GM12878 (cell line): Measurements from ENCODE around the gene TTLL13. TPM values are rescaled to one million over a fixed set of nuclear protein-coding genes. Genes with fewer than 3 reads are reported as not detected.

ENCODE experiments used
- ATAC-seq: fragments of 200-7000 bp; cut with Tn5 transposase; 3 replicates; pipeline ENCODE4 v1.9.1; 2020; ENCODE audit warnings: mild to moderate bottlenecking, moderate library complexity
- BruUV-seq: library from RNA; stranded (reverse); fragments of 400-500 nt; replicated peaks from 2 replicates; lab custom pipeline; 2021; lab: Mats Ljungman, UMichigan
- CTCF ChIA-PET: fragments of 300-600 bp; sonication (Branson Sonifier 250); formaldehyde crosslinking; extraction: SDS; loops from one replicate; lab custom pipeline; 2021; ENCODE audit warnings: inconsistent platforms; lab: Yijun Ruan, JAX
- POLR2A ChIA-PET: fragments of 350-600 bp; formaldehyde crosslinking; extraction: SDS; loops from one replicate; lab custom pipeline; 2021; ENCODE audit warnings: inconsistent platforms; lab: Charles Lee
- RAD21 ChIA-PET: fragments of 300-600 bp; sonication (Branson Sonifier 250); formaldehyde crosslinking; loops from one replicate; lab custom pipeline; 2023; ENCODE audit warnings: antibody characterized with exemption; ENCODE audit not compliant: unreplicated experiment; lab: Charles Lee
- SMC1A ChIA-PET: fragments of 300-600 bp; sonication (Branson Sonifier 250); formaldehyde crosslinking; loops from one replicate; lab custom pipeline; 2023; ENCODE audit not compliant: unreplicated experiment, uncharacterized antibody; lab: Charles Lee
- DNase-seq: peaks from one replicate; pipeline ENCODE4 v3.0.0-alpha.2; 2011; ENCODE audit warnings: low read depth, low spot score
- FAIRE-seq: peaks from 3 replicates; lab custom pipeline; 2011; peaks lifted over from hg19 to GRCh38; lab: Jason Lieb, UNC
- H2AFZ ChIP-seq: 2 replicates; pipeline ENCODE4 v1.6.0; 2011; ENCODE audit warnings: low read depth, low read length, control low read depth; ENCODE audit not compliant: control insufficient read depth
- H3K27ac ChIP-seq: 2 replicates; pipeline ENCODE4 v1.5.1; 2011; ENCODE audit warnings: control low read depth; ENCODE audit not compliant: control insufficient read depth, insufficient read depth
- H3K27me3 ChIP-seq, 2 experiments: replicated peaks in 1 of 2; 2 replicates each; pipeline versions ENCODE4 v1.6.0 to v1.6.1; 2011; ENCODE audit warnings: low read length in 1 of 2; ENCODE audit not compliant: control insufficient read depth in 2 of 2, insufficient read depth in 2 of 2
- H3K36me3 ChIP-seq, 2 experiments: 2 replicates each; pipeline ENCODE4 v1.5.1; 2011; ENCODE audit warnings: low read length in 1 of 2; ENCODE audit not compliant: control insufficient read depth in 2 of 2, insufficient read depth in 2 of 2
- H3K4me1 ChIP-seq: 2 replicates; pipeline ENCODE4 v1.6.1; 2011; ENCODE audit warnings: mild to moderate bottlenecking, low read length, moderate library complexity, mixed read lengths; ENCODE audit not compliant: control insufficient read depth, insufficient read depth
- H3K4me2 ChIP-seq: 2 replicates; pipeline ENCODE4 v1.6.0; 2011; ENCODE audit warnings: control low read depth; ENCODE audit not compliant: control insufficient read depth, insufficient read depth
- H3K4me3 ChIP-seq: fragments of 200-600 bp; sonication (generic); 2 replicates; pipeline ENCODE4 v1.5.1; 2016
- H3K79me2 ChIP-seq: 2 replicates; pipeline ENCODE4 v1.6.0; 2011; ENCODE audit warnings: low read length; ENCODE audit not compliant: control insufficient read depth, insufficient read depth
- H3K9ac ChIP-seq: 2 replicates; pipeline ENCODE4 v1.8.0; 2011; ENCODE audit warnings: low read length, control low read depth, mixed read lengths; ENCODE audit not compliant: control insufficient read depth, insufficient read depth
- H3K9me3 ChIP-seq: replicated peaks from 3 replicates; pipeline ENCODE4 v1.5.1; 2011; ENCODE audit warnings: mild to moderate bottlenecking, low read length; ENCODE audit not compliant: control insufficient read depth, insufficient read depth
- H4K20me1 ChIP-seq: 2 replicates; pipeline ENCODE4 v1.6.0; 2011; ENCODE audit not compliant: control insufficient read depth, insufficient read depth
- BCL11A ChIP-seq: IDR thresholded peaks from 2 replicates; pipeline ENCODE4 v1.6.1; 2011; ENCODE audit warnings: low read depth, low read length
- CEBPB ChIP-seq, 2 experiments: fragments of 150-350 bp in 1 of 2; IDR thresholded peaks; 2 replicates each; pipeline ENCODE4 v1.6.1; 2012 to 2014; ENCODE audit warnings: low read depth in 2 of 2, low read length in 2 of 2, borderline replicate concordance in 1 of 2, inconsistent platforms in 1 of 2
- CREB1 ChIP-seq: IDR thresholded peaks from 2 replicates; pipeline ENCODE4 v1.6.1; 2012; ENCODE audit warnings: low read depth, mild to moderate bottlenecking, inconsistent platforms
- CREM ChIP-seq: IDR thresholded peaks from 2 replicates; pipeline ENCODE4 v1.6.1; 2014; ENCODE audit warnings: antibody characterized with exemption, low read depth
- ESRRA ChIP-seq: IDR thresholded peaks from 2 replicates; pipeline ENCODE4 v1.6.1; 2012; ENCODE audit warnings: mild to moderate bottlenecking, low read length, improper control_type of control experiment
- FOXM1 ChIP-seq: IDR thresholded peaks from 2 replicates; pipeline ENCODE4 v1.6.1; 2012; ENCODE audit warnings: low read depth, mild to moderate bottlenecking, inconsistent platforms, low read length, moderate library complexity
- GABPA ChIP-seq: IDR thresholded peaks from 2 replicates; pipeline ENCODE4 v1.6.1; 2014; ENCODE audit warnings: antibody characterized with exemption, low read depth, mild to moderate bottlenecking, inconsistent platforms
- IKZF2 ChIP-seq, 2 experiments: fragments of 450-650 bp; IDR thresholded peaks; 2 replicates each; pipeline ENCODE4 v1.6.1; 2017; ENCODE audit warnings: mild to moderate bottlenecking in 2 of 2, moderate library complexity in 2 of 2
- LARP7 ChIP-seq: fragments of 450-650 bp; IDR thresholded peaks from 2 replicates; pipeline ENCODE4 v1.6.1; 2017; ENCODE audit warnings: mild to moderate bottlenecking
- MAX ChIP-seq: IDR thresholded peaks from 2 replicates; pipeline ENCODE4 v1.6.1; 2012; ENCODE audit warnings: low read depth, low read length, improper control_type of control experiment
- MLLT1 ChIP-seq: fragments of 450-650 bp; IDR thresholded peaks from 2 replicates; pipeline ENCODE4 v1.6.1; 2016; ENCODE audit warnings: mild to moderate bottlenecking
- NFXL1 ChIP-seq: fragments of 450-650 bp; IDR thresholded peaks from 2 replicates; pipeline ENCODE4 v1.6.1; 2017; ENCODE audit warnings: antibody characterized with exemption, mild to moderate bottlenecking, borderline replicate concordance
- POLR2AphosphoS5 ChIP-seq: IDR thresholded peaks from 2 replicates; pipeline ENCODE4 v1.6.1; 2011; ENCODE audit warnings: mild to moderate bottlenecking, low read length, inconsistent platforms
- SUZ12 ChIP-seq: fragments of 200-600 bp; sonication (generic); IDR thresholded peaks from one replicate; pipeline ENCODE4 v1.6.1; 2018; ENCODE audit warnings: antibody characterized with exemption, mild to moderate bottlenecking; ENCODE audit not compliant: unreplicated experiment
- ZBED1 ChIP-seq: IDR thresholded peaks from 2 replicates; pipeline ENCODE4 v1.6.1; 2016; ENCODE audit warnings: borderline replicate concordance
- WGBS: methylation state at CpG from one replicate; pipeline ENCODE4 v1.1.6; 2016; ENCODE audit warnings: low lambda C conversion rate; ENCODE audit not compliant: insufficient replicate concordance, insufficient coverage; ENCODE audit errors: missing lambda C conversion rate; 5-methylcytosine and 5-hydroxymethylcytosine counted together
- in situ Hi-C: fragments of 300-500 bp; cut with MboI; formaldehyde crosslinking; loops from 9 replicates; pipeline ENCODE4 v1.14.3; 2018; ENCODE audit warnings: mixed read lengths
- intact Hi-C: fragments of 100-400 bp; cut with micrococcal nuclease; formaldehyde crosslinking; loops from one replicate; pipeline ENCODE4 v1.14.2; 2022; ENCODE audit not compliant: unreplicated experiment
- polyA plus RNA-seq, 11 experiments: library from polyadenylated mRNA; depleted of rRNA in 4 of 11; unstranded in 6 of 11; stranded (reverse) in 5 of 11; fragments of >200 nt; fragmentation: Nextera tagmentation in 4 of 11; fragmentation: Illumina TruSeq in 1 of 11; extraction: Ambion mirVana in 4 of 11; extraction: Trizol in 1 of 11; gene quantifications; 1 replicate in 1 of 11; 2 replicates in 10 of 11; pipeline versions ENCODE4 v1.2.1 to v1.2.3, GENCODE V29; 2011 to 2016; ENCODE audit warnings: inconsistent platforms in 2 of 11, missing spikeins in 2 of 11, low read depth in 1 of 11
- total RNA-seq, 4 experiments: library from RNA; depleted of rRNA in 3 of 4; stranded (reverse); fragments of >200 nt in 3 of 4; fragmentation: Illumina TruSeq in 1 of 4; extraction: Trizol in 1 of 4; gene quantifications; 2 replicates each; pipeline versions ENCODE4 v1.2.1 to v1.2.3, GENCODE V29; 2013 to 2021
- TF ChIP-seq, protein P1 (sequence below): fragments of 450-650 bp; IDR thresholded peaks from 2 replicates; pipeline ENCODE4 v1.6.1; 2017; ENCODE audit warnings: mild to moderate bottlenecking, low read depth, inconsistent platforms; ENCODE audit not compliant: poor library complexity, severe bottlenecking
- TF ChIP-seq, protein P2 (sequence below): IDR thresholded peaks from 2 replicates; pipeline ENCODE4 v1.6.1; 2011; ENCODE audit warnings: mild to moderate bottlenecking, low read depth, low read length, moderate library complexity; ENCODE audit not compliant: insufficient replicate concordance
- TF ChIP-seq, protein P3 (sequence below): IDR thresholded peaks from 2 replicates; pipeline ENCODE4 v1.6.1; 2011; ENCODE audit warnings: low read depth, mild to moderate bottlenecking, low read length, moderate library complexity, borderline replicate concordance; ENCODE audit errors: extremely low read depth

Gene TTLL13
- total and polyA plus RNA-seq, 10 of the 15 experiments (the other 5 are each of a cell fraction or from before 2014, with no cell fraction given): 0.03 to 0.32 (median 0.13) TPM; not detected in 1

- WGBS: under 1% methylated on average over 54 of the region's 59 CpGs
- H3K27me3 ChIP-seq: no peaks in the 10 kb centered on the region
- no peaks in the 10 kb centered on the region for H3K36me3 ChIP-seq
- peaks cover 13% of the 10 kb centered on the region for H3K4me1 ChIP-seq
- no peaks in the 10 kb centered on the region for H4K20me1 ChIP-seq
- no peaks in the 10 kb centered on the region for H3K9me3 ChIP-seq
- peak within 1 kb of the TSS; percentile 87 for H3K27ac ChIP-seq
- in situ Hi-C loops: no loop called here
- intact Hi-C loops: no loop called here
- POLR2A ChIA-PET: interaction anchor here (0.6 to 1.2 kb wide), 6 partner anchors 32 to 104 kb away, joined by 3 to 16 read pairs (median 4); partner anchors contain the start of genes CIB1 and GDPGP1
- SMC1A ChIA-PET: interaction anchor here (0.6 to 1.1 kb wide), 3 partner anchors 30 to 114 kb away, joined by 3 read pairs; no protein-coding TSS in a partner anchor
- RAD21 ChIA-PET: interaction anchor here (0.7 to 4.0 kb wide), 4 partner anchors 21 to 108 kb away, joined by 3 to 47 read pairs (median 4); partner anchors contain the start of genes CIB1 and GDPGP1
- FAIRE-seq (peak; percentile 91), DNase-seq (peak; percentile 69), ATAC-seq (peak; percentile 91)
- BruUV-seq: TSS peak; percentile 99
- H2AFZ ChIP-seq: peak within 1 kb of the TSS; percentile 95
- peak within 1 kb of the TSS; percentile 83 for H3K4me2 ChIP-seq
- H3K9ac ChIP-seq: peak within 1 kb of the TSS; percentile 82
- H3K4me3 ChIP-seq: peak within 1 kb of the TSS; percentile 82
- H3K79me2 ChIP-seq: peaks cover 43% of the 10 kb centered on the region
- CTCF ChIA-PET: interaction anchor here (0.7 to 1.0 kb wide), 4 partner anchors 21 to 666 kb away, joined by 3 to 8 read pairs (median 3); partner anchors contain the start of genes CIB1 and GDPGP1
- TF ChIP-seq, protein P1, sequence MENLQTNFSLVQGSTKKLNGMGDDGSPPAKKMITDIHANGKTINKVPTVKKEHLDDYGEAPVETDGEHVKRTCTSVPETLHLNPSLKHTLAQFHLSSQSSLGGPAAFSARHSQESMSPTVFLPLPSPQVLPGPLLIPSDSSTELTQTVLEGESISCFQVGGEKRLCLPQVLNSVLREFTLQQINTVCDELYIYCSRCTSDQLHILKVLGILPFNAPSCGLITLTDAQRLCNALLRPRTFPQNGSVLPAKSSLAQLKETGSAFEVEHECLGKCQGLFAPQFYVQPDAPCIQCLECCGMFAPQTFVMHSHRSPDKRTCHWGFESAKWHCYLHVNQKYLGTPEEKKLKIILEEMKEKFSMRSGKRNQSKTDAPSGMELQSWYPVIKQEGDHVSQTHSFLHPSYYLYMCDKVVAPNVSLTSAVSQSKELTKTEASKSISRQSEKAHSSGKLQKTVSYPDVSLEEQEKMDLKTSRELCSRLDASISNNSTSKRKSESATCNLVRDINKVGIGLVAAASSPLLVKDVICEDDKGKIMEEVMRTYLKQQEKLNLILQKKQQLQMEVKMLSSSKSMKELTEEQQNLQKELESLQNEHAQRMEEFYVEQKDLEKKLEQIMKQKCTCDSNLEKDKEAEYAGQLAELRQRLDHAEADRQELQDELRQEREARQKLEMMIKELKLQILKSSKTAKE: peak; percentile 49
- TF ChIP-seq BCL11A (no peak), CREM (peak; percentile 28), MLLT1 (peak; percentile 76), ESRRA (no peak), MAX (peak; percentile 83), POLR2AphosphoS5 (peak; percentile 99), ZBED1 (no peak; the same call in 1 of the 2 replicates), SUZ12 (no peak), GABPA (peak; percentile 93), LARP7 (peak; percentile 65), NFXL1 (no peak), CEBPB (IDR thresholded peaks at IDR 0.05; ENCODE audit: borderline replicate concordance in 1 of 2, low read depth in 2 of 2, low read length in 2 of 2) (no peak), FOXM1 (no peak), CREB1 (peak; percentile 73), IKZF2 (IDR thresholded peaks at IDR 0.05) (peak in 1 of 2 experiments; percentile 6; a peak in 1 of 4 replicates)
- TF ChIP-seq, protein P2, sequence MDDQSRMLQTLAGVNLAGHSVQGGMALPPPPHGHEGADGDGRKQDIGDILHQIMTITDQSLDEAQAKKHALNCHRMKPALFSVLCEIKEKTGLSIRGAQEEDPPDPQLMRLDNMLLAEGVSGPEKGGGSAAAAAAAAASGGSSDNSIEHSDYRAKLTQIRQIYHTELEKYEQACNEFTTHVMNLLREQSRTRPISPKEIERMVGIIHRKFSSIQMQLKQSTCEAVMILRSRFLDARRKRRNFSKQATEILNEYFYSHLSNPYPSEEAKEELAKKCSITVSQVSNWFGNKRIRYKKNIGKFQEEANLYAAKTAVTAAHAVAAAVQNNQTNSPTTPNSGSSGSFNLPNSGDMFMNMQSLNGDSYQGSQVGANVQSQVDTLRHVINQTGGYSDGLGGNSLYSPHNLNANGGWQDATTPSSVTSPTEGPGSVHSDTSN: peak; percentile 69
- TF ChIP-seq, protein P3, sequence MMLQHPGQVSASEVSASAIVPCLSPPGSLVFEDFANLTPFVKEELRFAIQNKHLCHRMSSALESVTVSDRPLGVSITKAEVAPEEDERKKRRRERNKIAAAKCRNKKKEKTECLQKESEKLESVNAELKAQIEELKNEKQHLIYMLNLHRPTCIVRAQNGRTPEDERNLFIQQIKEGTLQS: no peak
These were observed 16.1 kb downstream of the TTLL13 start, which contains the start of gene NGRN for GRCh38 chr15:90265271-90266060. Gene NGRN (plus strand): TSS chr15:90265672. CDS start chr15:90265713, 41 bp downstream.
